HG02763 (cell line): ENCODE results near the gene TCF4.

Experiments used
- ATAC-seq: cut with Tn5 transposase; IDR thresholded peaks from one replicate; pipeline ENCODE4 v1.9.1; 2021; ENCODE audit warnings: mild to moderate bottlenecking, moderate library complexity; ENCODE audit not compliant: unreplicated experiment

Gene TCF4

GRCh38 chr18:55446996-55447671 is 140.9 kb downstream of the TCF4 start:
- ATAC-seq = no peak

- ATAC-seq = no peak
Observed at GRCh38 chr18:55444536-55444935, 143.5 kb downstream of the TCF4 start.

- no peak for ATAC-seq
Observed at GRCh38 chr18:55443776-55444175, 144.2 kb downstream of the TCF4 start.

- no peak for ATAC-seq
Observed at GRCh38 chr18:55442561-55442960, 145.4 kb downstream of the TCF4 start.

- ATAC-seq = no peak
Observed at GRCh38 chr18:55440988-55441387, 147.0 kb downstream of the TCF4 start.

GRCh38 chr18:55439056-55439455 is 148.9 kb downstream of the TCF4 start:
- no peak for ATAC-seq

GRCh38 chr18:55435592-55435991 is 152.4 kb downstream of the TCF4 start:
- ATAC-seq = no peak

GRCh38 chr18:55433648-55434047 is 154.3 kb downstream of the TCF4 start:
- no peak for ATAC-seq

- no peak for ATAC-seq
Observed at GRCh38 chr18:55433140-55433539, 154.9 kb downstream of the TCF4 start.

- no peak for ATAC-seq
Observed at GRCh38 chr18:55432307-55433040, 155.5 kb downstream of the TCF4 start.

GRCh38 chr18:55430026-55430425 is 158.0 kb downstream of the TCF4 start:
- ATAC-seq = no peak

GRCh38 chr18:55427951-55428350 is 160.0 kb downstream of the TCF4 start:
- ATAC-seq = no peak

GRCh38 chr18:55425698-55426097 is 162.3 kb downstream of the TCF4 start:
- ATAC-seq = no peak

GRCh38 chr18:55422456-55423180 is 165.4 kb downstream of the TCF4 start:
- no peak for ATAC-seq

- ATAC-seq = no peak
Observed at GRCh38 chr18:55421615-55422419, 166.2 kb downstream of the TCF4 start.

GRCh38 chr18:55421308-55421614 is 166.7 kb downstream of the TCF4 start:
- no peak for ATAC-seq

GRCh38 chr18:55420665-55421307 is 167.2 kb downstream of the TCF4 start:
- no peak for ATAC-seq

GRCh38 chr18:55419947-55420664 is 167.9 kb downstream of the TCF4 start:
- no peak for ATAC-seq

- ATAC-seq = no peak
Observed at GRCh38 chr18:55419132-55419946, 168.7 kb downstream of the TCF4 start.
